Lung microvascular endothelial cell (primary cell): ENCODE measurements around the gene PRDX5. TPM values are rescaled to one million over a fixed set of nuclear protein-coding genes. Genes with fewer than 3 reads are reported as not detected.

Experiments
- DNase-seq, 2 donors: peaks; one replicate each; pipeline versions ENCODE4 v3.0.0 to v3.0.0-alpha.2; 2010; ENCODE audit warnings: low read depth in 2 of 2
- total RNA-seq: library from RNA; depleted of rRNA; stranded (reverse); fragments of >200 nt; gene quantifications from 2 replicates; pipeline ENCODE4 v1.2.1, GENCODE V29; 2014

PRDX5 gene
- total RNA-seq, 1 donor from 2014 or later, result 266 TPM

GRCh38 chr11:64324692-64325469, 7.0 kb downstream of the PRDX5 start:
- no peak for DNase-seq

GRCh38 chr11:64327375-64327774, 9.5 kb downstream of the PRDX5 start:
- no peak for DNase-seq

- no peak for DNase-seq
Measured at GRCh38 chr11:64327993-64328392, 10.1 kb downstream of the PRDX5 start.

- no peak for DNase-seq
Measured at GRCh38 chr11:64330888-64331287, 13.0 kb downstream of the PRDX5 start.

- DNase-seq, result peak; percentile 66 to 83
Measured at GRCh38 chr11:64331569-64332371, 13.8 kb downstream of the PRDX5 start.

- no peak for DNase-seq
Measured at GRCh38 chr11:64333556-64333955, 15.6 kb downstream of the PRDX5 start.

GRCh38 chr11:64334764-64335735, 17.1 kb downstream of the PRDX5 start:
- DNase-seq, result peak in 1 of 2 donors; percentile 79

- DNase-seq, result no peak
Measured at GRCh38 chr11:64337538-64338249, 19.8 kb downstream of the PRDX5 start.

GRCh38 chr11:64338716-64339115, 20.8 kb downstream of the PRDX5 start:
- no peak for DNase-seq

GRCh38 chr11:64339286-64339685, 21.4 kb downstream of the PRDX5 start:
- no peak for DNase-seq

GRCh38 chr11:64339754-64340408, 22.0 kb downstream of the PRDX5 start, which contains the start of gene CCDC88B:
Gene CCDC88B, plus strand, starts transcription at chr11:64340204. Its CDS starts 63 bp downstream, at chr11:64340267.
- no peak for DNase-seq

GRCh38 chr11:64340671-64341335, 22.9 kb downstream of the PRDX5 start:
- no peak for DNase-seq

GRCh38 chr11:64341429-64341828, 23.5 kb downstream of the PRDX5 start:
- DNase-seq, result no peak

- DNase-seq, result peak; percentile 52 to 86
Measured at GRCh38 chr11:64341851-64342791, 24.2 kb downstream of the PRDX5 start.

- no peak for DNase-seq
Measured at GRCh38 chr11:64342869-64343745, 25.2 kb downstream of the PRDX5 start.

GRCh38 chr11:64343767-64344559, 26.0 kb downstream of the PRDX5 start:
- DNase-seq, result peak; percentile 21 to 39

GRCh38 chr11:64344787-64345186, 26.9 kb downstream of the PRDX5 start:
- DNase-seq, result no peak
